ENCODE results near the gene PYGL.

Gene PYGL

GRCh38 chr14:50882932-50883826, 61.1 kb downstream of the PYGL start:
- TF ChIP-seq ZFX (IDR thresholded peaks at IDR 0.05; ENCODE audit: borderline replicate concordance) (no peak), CTCF (IDR thresholded peaks at IDR 0.05) (no peak)
- no peak overlapping the region for H3K27ac ChIP-seq

GRCh38 chr14:50875359-50876070, 68.8 kb downstream of the PYGL start:
- H3K27ac ChIP-seq: no peak overlapping the region
- TF ChIP-seq CTCF (IDR thresholded peaks at IDR 0.05) (no peak), ZFX (IDR thresholded peaks at IDR 0.05; ENCODE audit: borderline replicate concordance) (no peak)

GRCh38 chr14:50874757-50875156, 69.5 kb downstream of the PYGL start:
- no peak overlapping the region for H3K27ac ChIP-seq
- TF ChIP-seq CTCF (IDR thresholded peaks at IDR 0.05) (no peak), ZFX (IDR thresholded peaks at IDR 0.05; ENCODE audit: borderline replicate concordance) (no peak)

GRCh38 chr14:50871914-50872732, 72.2 kb downstream of the PYGL start, which contains the start of gene ABHD12B:
Gene ABHD12B, plus strand, starts transcription at chr14:50872053. Its CDS starts 122 bp downstream, at chr14:50872175.
- TF ChIP-seq CTCF (IDR thresholded peaks at IDR 0.05) (no peak), ZFX (IDR thresholded peaks at IDR 0.05; ENCODE audit: borderline replicate concordance) (no peak)
- H3K27ac ChIP-seq: no peak within 1 kb of the TSS

- no peak overlapping the region for H3K27ac ChIP-seq
- TF ChIP-seq CTCF (IDR thresholded peaks at IDR 0.05): no peak
- no peak for TF ChIP-seq ZFX (IDR thresholded peaks at IDR 0.05; ENCODE audit: borderline replicate concordance)
Observed at GRCh38 chr14:50871228-50871627, 73.1 kb downstream of the PYGL start.

GRCh38 chr14:50865391-50866076, 78.7 kb downstream of the PYGL start:
- no peak overlapping the region for H3K27ac ChIP-seq

More at GRCh38 chr14:50865391-50866076, 78.7 kb downstream of the PYGL start:
- no peak for TF ChIP-seq ZFX (IDR thresholded peaks at IDR 0.05; ENCODE audit: borderline replicate concordance)
- no peak for TF ChIP-seq CTCF (IDR thresholded peaks at IDR 0.05)
